PC-3 (cell line): ENCODE data around the gene ALOX12B.

Experiments
- EZH2 ChIP-seq: fragments of 300-600 bp; sonication (generic); IDR thresholded peaks from one replicate; pipeline ENCODE4 v1.6.1; 2017; ENCODE audit warnings: antibody characterized with exemption, mild to moderate bottlenecking, low read length; ENCODE audit not compliant: unreplicated experiment
- TF ChIP-seq, protein P1 (sequence below): fragments of 300-600 bp; sonication (generic); conservative IDR thresholded peaks from 2 replicates; pipeline ENCODE4 v1.5.1; 2017; ENCODE audit warnings: antibody characterized with exemption, low read depth, mild to moderate bottlenecking, low read length

DNA sequence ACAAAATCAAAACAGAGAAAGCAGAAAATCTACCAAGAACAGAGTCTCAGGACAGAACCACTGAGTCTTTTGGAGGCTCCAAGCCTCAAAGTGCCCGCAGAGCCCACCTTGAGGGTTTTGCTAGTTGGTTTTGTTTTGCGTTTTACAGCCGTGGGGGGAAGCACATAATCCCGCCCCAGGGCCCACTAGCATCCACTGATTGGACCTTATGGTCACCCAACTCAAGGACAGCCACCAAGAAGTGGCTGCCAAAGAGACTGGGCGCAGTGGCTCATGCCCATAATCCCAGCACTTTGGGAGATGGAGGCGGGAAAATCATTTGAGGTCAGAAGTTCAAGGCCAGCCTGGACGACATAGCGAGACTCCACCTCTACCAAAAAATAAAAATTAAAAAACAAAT lies 38.8 kb downstream of the ALOX12B start:
- TF ChIP-seq EZH2, result no peak
- TF ChIP-seq, protein P1, sequence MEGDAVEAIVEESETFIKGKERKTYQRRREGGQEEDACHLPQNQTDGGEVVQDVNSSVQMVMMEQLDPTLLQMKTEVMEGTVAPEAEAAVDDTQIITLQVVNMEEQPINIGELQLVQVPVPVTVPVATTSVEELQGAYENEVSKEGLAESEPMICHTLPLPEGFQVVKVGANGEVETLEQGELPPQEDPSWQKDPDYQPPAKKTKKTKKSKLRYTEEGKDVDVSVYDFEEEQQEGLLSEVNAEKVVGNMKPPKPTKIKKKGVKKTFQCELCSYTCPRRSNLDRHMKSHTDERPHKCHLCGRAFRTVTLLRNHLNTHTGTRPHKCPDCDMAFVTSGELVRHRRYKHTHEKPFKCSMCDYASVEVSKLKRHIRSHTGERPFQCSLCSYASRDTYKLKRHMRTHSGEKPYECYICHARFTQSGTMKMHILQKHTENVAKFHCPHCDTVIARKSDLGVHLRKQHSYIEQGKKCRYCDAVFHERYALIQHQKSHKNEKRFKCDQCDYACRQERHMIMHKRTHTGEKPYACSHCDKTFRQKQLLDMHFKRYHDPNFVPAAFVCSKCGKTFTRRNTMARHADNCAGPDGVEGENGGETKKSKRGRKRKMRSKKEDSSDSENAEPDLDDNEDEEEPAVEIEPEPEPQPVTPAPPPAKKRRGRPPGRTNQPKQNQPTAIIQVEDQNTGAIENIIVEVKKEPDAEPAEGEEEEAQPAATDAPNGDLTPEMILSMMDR, result no peak
